Right atrium auricular region (tissue), 2 donors: ENCODE data around the gene HEATR1. TPM values are rescaled to one million over a fixed set of nuclear protein-coding genes. Genes with fewer than 3 reads are reported as not detected.
"Not testable (repeated sequence)": the region's sequence is repeated elsewhere in the genome, so short reads cannot be mapped to it uniquely, and the experiment has no call there.

ENCODE experiments used
- DNase-seq: peaks from one replicate; pipeline ENCODE4 v3.0.0-alpha.2; 2019; ENCODE audit warnings: low spot score
- H3K27ac ChIP-seq, 2 donors: fragments of 200-600 bp; sonication (generic); 1 replicate in 1 of 2; 2 replicates in 1 of 2; pipeline ENCODE4 v1.5.1; 2016 to 2019
- H3K27me3 ChIP-seq, 2 donors: fragments of 200-600 bp; sonication (generic); one replicate each; pipeline versions ENCODE4 v1.5.1 to v1.6.0; 2017 to 2019
- H3K36me3 ChIP-seq: fragments of 200-600 bp; sonication (generic); one replicate; pipeline ENCODE4 v1.5.1; 2016
- H3K4me1 ChIP-seq, 2 donors: fragments of 200-600 bp; sonication (generic); one replicate each; pipeline versions ENCODE4 v1.5.1 to v1.6.0; 2017 to 2019
- H3K4me3 ChIP-seq, 2 donors: fragments of 200-600 bp; sonication (generic); 1 replicate in 1 of 2; 2 replicates in 1 of 2; pipeline ENCODE4 v1.5.1; 2017 to 2019; ENCODE audit warnings: mild to moderate bottlenecking in 1 of 2, moderate library complexity in 1 of 2
- H3K9me3 ChIP-seq, 2 donors: fragments of 200-600 bp; sonication (generic); one replicate each; pipeline ENCODE4 v1.5.1; 2019
- total RNA-seq, 2 donors: library from RNA; depleted of rRNA; stranded (reverse); fragments of >200 nt; gene quantifications; one replicate each; pipeline ENCODE4 v1.1.0, GENCODE V29; 2016
- TF ChIP-seq, protein P1 (sequence below), 2 donors: fragments of 200-600 bp; sonication (generic); IDR thresholded peaks; one replicate each; pipeline ENCODE4 v1.5.1; 2019; ENCODE audit warnings: antibody characterized with exemption in 2 of 2

HEATR1 gene
- total RNA-seq, 2 donors from 2014 or later, result 7.1 to 8.6 TPM

DNA sequence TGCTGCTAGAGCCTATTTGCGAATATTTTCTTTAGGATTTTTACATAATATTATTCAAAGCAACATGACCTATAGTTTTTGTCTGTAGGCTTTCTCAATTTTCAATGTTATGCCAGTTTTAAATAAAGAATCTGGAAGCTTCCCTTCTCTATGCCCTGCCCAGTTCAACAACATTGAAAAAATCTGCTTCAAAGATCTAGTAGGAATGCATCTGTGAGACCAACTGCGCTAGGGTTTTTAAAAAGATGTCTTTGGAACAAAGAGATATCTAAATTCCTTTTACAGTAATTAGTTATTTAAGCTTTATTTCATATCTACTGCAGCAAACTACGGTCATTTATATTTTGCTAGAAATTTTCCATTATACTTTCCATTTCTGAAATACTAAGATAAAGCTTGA, 25.7 kb downstream of the HEATR1 start:
- peaks cover 42% of the 10 kb centered on the region for H3K36me3 ChIP-seq

DNA sequence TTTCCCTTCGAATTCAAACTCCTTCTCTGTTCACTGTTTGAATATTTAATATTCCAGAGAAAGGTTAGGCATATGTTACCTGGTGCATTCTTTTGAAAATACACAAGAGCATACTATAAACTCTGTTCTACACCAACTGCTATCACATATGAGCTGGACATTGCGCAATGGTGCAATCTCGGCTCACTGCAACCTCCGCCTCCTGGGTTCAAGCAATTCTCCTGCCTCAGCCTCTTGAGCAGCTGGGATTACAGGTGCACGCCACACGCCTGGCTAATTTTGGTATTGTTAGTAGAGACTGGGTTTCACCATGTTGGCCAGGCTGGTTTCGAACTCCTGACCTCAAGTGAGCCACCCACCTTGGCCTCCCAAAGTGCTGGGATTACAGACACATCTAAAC, 27.3 kb downstream of the HEATR1 start:
- H3K27me3 ChIP-seq, H3K4me3 ChIP-seq, DNase-seq, H3K9me3 ChIP-seq, H3K4me1 ChIP-seq, H3K27ac ChIP-seq: not testable (repeated sequence)
- H3K36me3 ChIP-seq, result peaks cover 41% of the 10 kb centered on the region

More for the DNA sequence above, 25.7 kb downstream of the HEATR1 start:
- TF ChIP-seq, protein P1, sequence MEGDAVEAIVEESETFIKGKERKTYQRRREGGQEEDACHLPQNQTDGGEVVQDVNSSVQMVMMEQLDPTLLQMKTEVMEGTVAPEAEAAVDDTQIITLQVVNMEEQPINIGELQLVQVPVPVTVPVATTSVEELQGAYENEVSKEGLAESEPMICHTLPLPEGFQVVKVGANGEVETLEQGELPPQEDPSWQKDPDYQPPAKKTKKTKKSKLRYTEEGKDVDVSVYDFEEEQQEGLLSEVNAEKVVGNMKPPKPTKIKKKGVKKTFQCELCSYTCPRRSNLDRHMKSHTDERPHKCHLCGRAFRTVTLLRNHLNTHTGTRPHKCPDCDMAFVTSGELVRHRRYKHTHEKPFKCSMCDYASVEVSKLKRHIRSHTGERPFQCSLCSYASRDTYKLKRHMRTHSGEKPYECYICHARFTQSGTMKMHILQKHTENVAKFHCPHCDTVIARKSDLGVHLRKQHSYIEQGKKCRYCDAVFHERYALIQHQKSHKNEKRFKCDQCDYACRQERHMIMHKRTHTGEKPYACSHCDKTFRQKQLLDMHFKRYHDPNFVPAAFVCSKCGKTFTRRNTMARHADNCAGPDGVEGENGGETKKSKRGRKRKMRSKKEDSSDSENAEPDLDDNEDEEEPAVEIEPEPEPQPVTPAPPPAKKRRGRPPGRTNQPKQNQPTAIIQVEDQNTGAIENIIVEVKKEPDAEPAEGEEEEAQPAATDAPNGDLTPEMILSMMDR (IDR thresholded peaks at IDR 0.05), result no peak
- no peak for DNase-seq
- no peaks in the 10 kb centered on the region for H3K4me1 ChIP-seq
- no peaks in the 10 kb centered on the region for H3K27me3 ChIP-seq
- no peak overlapping the region for H3K4me3 ChIP-seq
- H3K9me3 ChIP-seq, result no peaks in the 10 kb centered on the region
- no peak overlapping the region for H3K27ac ChIP-seq

DNA sequence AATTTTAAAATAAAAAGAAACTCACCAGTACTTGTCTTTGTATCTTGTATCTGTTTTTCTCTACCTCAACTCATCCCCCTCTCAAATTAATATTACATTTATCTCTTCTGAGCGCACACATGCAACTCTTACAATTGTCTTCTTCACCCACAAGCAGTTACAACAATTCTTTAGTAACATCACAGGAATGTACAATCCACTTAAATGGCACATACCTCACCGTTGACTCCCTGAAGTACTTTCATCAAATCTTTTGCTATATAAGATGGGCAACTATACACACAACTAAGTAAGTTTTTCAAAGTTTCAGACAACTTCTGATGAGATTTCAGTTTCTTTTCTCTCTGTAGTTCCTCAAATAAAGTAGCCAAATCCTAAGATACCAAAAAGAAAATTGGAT, 28.3 kb downstream of the HEATR1 start:
- H3K4me1 ChIP-seq, result no peaks in the 10 kb centered on the region
- H3K27me3 ChIP-seq, result no peaks in the 10 kb centered on the region
- no peaks in the 10 kb centered on the region for H3K9me3 ChIP-seq
- DNase-seq, result no peak
- H3K27ac ChIP-seq, result no peak overlapping the region
- H3K36me3 ChIP-seq, result peaks cover 43% of the 10 kb centered on the region
- TF ChIP-seq, protein P1 (IDR thresholded peaks at IDR 0.05), result no peak
- H3K4me3 ChIP-seq, result no peak overlapping the region

DNA sequence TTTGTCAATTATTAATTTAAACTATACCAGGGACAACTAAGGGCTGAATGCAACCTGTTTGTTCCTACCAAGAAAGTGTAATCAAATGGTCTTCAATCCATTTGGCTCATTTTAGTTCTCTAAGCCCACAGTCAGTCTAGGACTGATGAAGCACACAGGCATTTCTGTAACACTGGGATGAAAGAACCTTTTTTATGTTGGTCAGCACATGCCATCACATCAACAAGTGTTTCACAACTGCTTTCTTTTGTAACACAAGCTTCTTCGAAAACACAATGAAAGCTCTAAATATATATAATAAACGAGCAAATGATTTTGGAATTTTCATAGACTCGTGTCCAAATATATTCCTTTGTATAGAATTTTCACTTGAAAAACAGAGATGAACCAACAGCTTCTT, 28.8 kb downstream of the HEATR1 start:
- peaks cover 42% of the 10 kb centered on the region for H3K36me3 ChIP-seq

DNA sequence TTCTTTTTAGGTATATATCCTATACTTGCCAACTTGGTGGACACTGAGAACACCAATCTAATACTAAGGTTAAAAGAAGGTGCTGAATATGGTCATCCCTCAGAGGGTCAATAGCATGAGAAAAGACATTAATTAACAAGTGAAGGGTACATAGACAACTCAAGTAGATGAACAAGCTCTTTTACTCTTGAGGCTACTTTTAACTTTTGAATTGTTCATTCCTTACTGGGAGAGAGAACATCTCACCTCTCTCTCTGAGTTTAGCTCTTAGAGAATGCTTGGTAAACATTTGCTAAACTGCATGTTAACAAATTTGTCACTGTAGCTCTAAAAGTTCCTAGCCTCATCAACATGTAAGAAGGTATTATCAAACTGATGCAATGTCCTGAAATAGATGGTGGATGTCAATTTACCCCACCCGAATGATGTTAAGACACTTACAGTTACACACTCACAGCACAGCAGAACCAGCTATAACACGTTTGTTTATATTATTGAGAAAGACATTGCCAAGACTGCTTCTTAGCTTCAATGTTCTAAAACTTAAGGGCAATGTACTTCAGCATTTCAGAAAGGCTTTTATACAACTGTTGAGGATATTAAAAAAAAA, 35.9 kb downstream of the HEATR1 start:
- TF ChIP-seq, protein P1 (IDR thresholded peaks at IDR 0.05), result no peak
- Histone ChIP-seq H3K9me3 (no peaks in the 10 kb centered on the region), H3K27ac (no peak overlapping the region), H3K27me3 (no peaks in the 10 kb centered on the region), H3K4me1 (no peaks in the 10 kb centered on the region), H3K36me3 (peaks cover 76% of the 10 kb centered on the region), H3K4me3 (no peak overlapping the region)
- no peak for DNase-seq

More for the DNA sequence above, 28.8 kb downstream of the HEATR1 start:
- Histone ChIP-seq H3K27ac (no peak overlapping the region), H3K4me1 (no peaks in the 10 kb centered on the region), H3K4me3 (no peak overlapping the region), H3K9me3 (no peaks in the 10 kb centered on the region), H3K27me3 (no peaks in the 10 kb centered on the region)
- TF ChIP-seq, protein P1 (IDR thresholded peaks at IDR 0.05), result no peak
- DNase-seq, result no peak

DNA sequence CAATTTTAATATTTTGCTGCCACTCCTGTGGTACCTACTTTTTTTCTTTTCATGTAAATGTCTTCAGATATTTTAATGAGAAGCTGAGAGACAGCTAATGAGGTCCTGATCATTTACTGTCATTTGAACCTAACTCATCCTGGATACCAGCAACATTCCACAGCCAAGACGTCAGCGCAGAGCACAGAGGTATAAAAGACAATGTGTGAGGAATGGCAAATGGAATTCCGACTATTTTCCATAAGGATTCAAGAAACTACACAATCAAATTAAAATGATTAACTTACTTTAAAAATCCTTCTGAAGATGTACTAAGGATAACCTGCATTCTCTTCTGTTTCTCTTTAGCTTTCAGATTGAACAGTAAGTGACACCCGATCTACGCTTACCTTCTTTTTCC, 38.8 kb downstream of the HEATR1 start:
- peaks cover 60% of the 10 kb centered on the region for H3K36me3 ChIP-seq
- TF ChIP-seq, protein P1 (IDR thresholded peaks at IDR 0.05), result no peak
- DNase-seq, result no peak

More for the DNA sequence above, 38.8 kb downstream of the HEATR1 start:
- Histone ChIP-seq H3K27ac (no peak overlapping the region), H3K4me1 (no peaks in the 10 kb centered on the region), H3K9me3 (no peaks in the 10 kb centered on the region), H3K27me3 (no peaks in the 10 kb centered on the region), H3K4me3 (no peak overlapping the region)
